HCT116 (cell line): ENCODE results near the gene NPR1. TPM values are rescaled to one million over a fixed set of nuclear protein-coding genes. Genes with fewer than 3 reads are reported as not detected.

Experiments used
- ATAC-seq: fragments of 200-7000 bp; cut with Tn5 transposase; 2 replicates; pipeline ENCODE4 v1.9.1; 2020; ENCODE audit warnings: mild to moderate bottlenecking, moderate library complexity
- BruUV-seq: library from RNA; stranded (reverse); fragments of 400-500 nt; replicated peaks from 2 replicates; lab custom pipeline; 2021; lab: Mats Ljungman, UMichigan
- CTCF ChIA-PET: fragments of 300-600 bp; sonication (Branson Sonifier 250); formaldehyde crosslinking; loops from one replicate; lab custom pipeline; 2021; ENCODE audit warnings: antibody characterized with exemption; lab: Charles Lee
- POLR2A ChIA-PET: fragments of 300-600, 350-600 bp; sonication (Branson Sonifier 250); formaldehyde crosslinking; loops from one replicate; lab custom pipeline; 2021; ENCODE audit warnings: antibody characterized with exemption; lab: Charles Lee
- RAD21 ChIA-PET, 2 experiments: fragments of 300-600 bp; sonication (Branson Sonifier 250); formaldehyde crosslinking; loops; one replicate each; lab custom pipeline; 2023; ENCODE audit warnings: low total read pairs in 2 of 2; ENCODE audit not compliant: uncharacterized antibody in 2 of 2, unreplicated experiment in 2 of 2, low non-redundant PET in 1 of 2; lab: Charles Lee
- DNase-seq: peaks from one replicate; pipeline ENCODE4 v3.0.0-alpha.2; 2010; ENCODE audit warnings: low read depth, low spot score
- H2AFZ ChIP-seq: fragments of 200-600 bp; shearing (Covaris generic), sonication (generic); 2 replicates; pipeline ENCODE4 v1.6.1; 2017; ENCODE audit warnings: low read depth, mixed run types, mixed read lengths, antibody characterized with exemption, low read length; ENCODE audit not compliant: poor library complexity, severe bottlenecking
- H3K27ac ChIP-seq: 2 replicates; pipeline ENCODE4 v1.5.1; 2012; ENCODE audit warnings: low read depth, low read length
- H3K27me3 ChIP-seq: fragments of 200-600 bp; sonication (generic); 2 replicates; pipeline ENCODE4 v1.6.1; 2016; ENCODE audit warnings: mixed run types, low read length, mixed read lengths; ENCODE audit not compliant: insufficient read depth
- H3K36me3 ChIP-seq, 2 experiments: fragments of 200-500 bp in 1 of 2; fragments of 200-600 bp in 1 of 2; sonication (Bioruptor generic) in 1 of 2; sonication (generic) in 1 of 2; 2 replicates each; pipeline versions ENCODE4 v1.5.1 to v1.6.1; 2014 to 2016; ENCODE audit warnings: low read length in 2 of 2, inconsistent platforms in 1 of 2, mixed read lengths in 1 of 2, mixed run types in 1 of 2; ENCODE audit not compliant: insufficient read depth in 2 of 2, control insufficient read depth in 1 of 2
- H3K4me1 ChIP-seq, 2 experiments: fragments of 200-600 bp in 1 of 2; sonication (generic) in 1 of 2; 2 replicates each; pipeline versions ENCODE4 v1.5.1 to v1.6.1; 2012 to 2017; ENCODE audit warnings: low read length in 2 of 2, inconsistent platforms in 1 of 2, mild to moderate bottlenecking in 1 of 2, mixed read lengths in 1 of 2, mixed run types in 1 of 2, moderate library complexity in 1 of 2; ENCODE audit not compliant: insufficient read depth in 2 of 2, control insufficient read depth in 1 of 2
- H3K4me2 ChIP-seq: fragments of 200-600 bp; sonication (generic); 2 replicates; pipeline ENCODE4 v1.6.1; 2017; ENCODE audit warnings: mixed run types, low read length, mixed read lengths
- H3K4me3 ChIP-seq, 2 experiments: fragments of 200-600 bp in 1 of 2; sonication (generic) in 1 of 2; replicated peaks in 1 of 2; 2 replicates each; pipeline ENCODE4 v1.5.1; 2011 to 2016; ENCODE audit warnings: low read length in 2 of 2, control low read depth in 1 of 2, low read depth in 1 of 2, mild to moderate bottlenecking in 1 of 2, mixed read lengths in 1 of 2, mixed run types in 1 of 2
- H3K79me2 ChIP-seq: fragments of 200-600 bp; sonication (generic); 2 replicates; pipeline ENCODE4 v1.6.1; 2017; ENCODE audit warnings: mild to moderate bottlenecking, mixed run types, low read length, moderate library complexity, mixed read lengths; ENCODE audit not compliant: insufficient read depth
- H3K9ac ChIP-seq: fragments of 200-600 bp; sonication (generic); 2 replicates; pipeline ENCODE4 v1.6.1; 2016; ENCODE audit warnings: low read length, mixed read lengths
- H3K9me2 ChIP-seq: fragments of 200-600 bp; sonication (generic), shearing (Covaris generic); 2 replicates; pipeline ENCODE4 v1.6.1; 2017; ENCODE audit warnings: mixed run types, mild to moderate bottlenecking, moderate library complexity; ENCODE audit not compliant: insufficient read depth
- H3K9me3 ChIP-seq, 2 experiments: fragments of 200-500 bp in 1 of 2; fragments of 200-600 bp in 1 of 2; sonication (Bioruptor generic) in 1 of 2; sonication (generic) in 1 of 2; 2 replicates each; pipeline ENCODE4 v1.6.1; 2014 to 2017; ENCODE audit warnings: low read length in 2 of 2, mixed read lengths in 2 of 2, inconsistent platforms in 1 of 2, low read depth in 1 of 2, mild to moderate bottlenecking in 1 of 2, mixed run types in 1 of 2, moderate library complexity in 1 of 2; ENCODE audit not compliant: control insufficient read depth in 1 of 2, insufficient read depth in 1 of 2
- H4K20me1 ChIP-seq: fragments of 200-600 bp; sonication (generic), shearing (Covaris generic); 2 replicates; pipeline ENCODE4 v1.6.1; 2017; ENCODE audit warnings: mixed run types, mild to moderate bottlenecking, moderate library complexity; ENCODE audit not compliant: insufficient read depth
- POLR2A ChIP-seq: IDR thresholded peaks from 2 replicates; pipeline ENCODE4 v1.7.0; 2011; ENCODE audit warnings: borderline replicate concordance; ENCODE audit not compliant: insufficient read depth, insufficient read length; ENCODE audit errors: extremely low read depth
- POLR2AphosphoS5 ChIP-seq: IDR thresholded peaks from 2 replicates; pipeline ENCODE4 v1.6.1; 2011; ENCODE audit warnings: mild to moderate bottlenecking, low read depth, low read length, moderate library complexity
- SP1 ChIP-seq: IDR thresholded peaks from 2 replicates; pipeline ENCODE4 v1.6.1; 2012; ENCODE audit warnings: low read depth
- YY1 ChIP-seq: IDR thresholded peaks from 2 replicates; pipeline ENCODE4 v1.6.1; 2011; ENCODE audit warnings: low read length, low read depth, moderate library complexity, mild to moderate bottlenecking; ENCODE audit not compliant: insufficient replicate concordance; ENCODE audit errors: extremely low read depth
- intact Hi-C: fragments of 100-400 bp; cut with micrococcal nuclease; formaldehyde crosslinking; loops from 2 replicates; pipeline ENCODE4 v1.10.0; 2022
- total RNA-seq: library from RNA; stranded (reverse); gene quantifications from one replicate; pipeline ENCODE4 v1.2.1, GENCODE V29; 2021; ENCODE audit not compliant: unreplicated experiment
- TF ChIP-seq, protein P1 (sequence below), 3 experiments: fragments of 200-600 bp in 1 of 3; sonication (generic) in 1 of 3; IDR thresholded peaks in 2 of 3; conservative IDR thresholded peaks in 1 of 3; 2 replicates each; pipeline ENCODE4 v1.5.1; 2012 to 2017; ENCODE audit warnings: low read depth in 2 of 3, low read length in 2 of 3, antibody characterized with exemption in 1 of 3, borderline replicate concordance in 1 of 3, control low read depth in 1 of 3, mild to moderate bottlenecking in 1 of 3, mixed read lengths in 1 of 3, mixed run types in 1 of 3, moderate library complexity in 1 of 3; ENCODE audit not compliant: insufficient read depth in 1 of 3
- TF ChIP-seq, protein P2 (sequence below): IDR thresholded peaks from 2 replicates; pipeline ENCODE4 v1.6.1; 2012

Gene NPR1
- total RNA-seq, 1 experiment from 2014 or later, result 0.07 TPM

DNA sequence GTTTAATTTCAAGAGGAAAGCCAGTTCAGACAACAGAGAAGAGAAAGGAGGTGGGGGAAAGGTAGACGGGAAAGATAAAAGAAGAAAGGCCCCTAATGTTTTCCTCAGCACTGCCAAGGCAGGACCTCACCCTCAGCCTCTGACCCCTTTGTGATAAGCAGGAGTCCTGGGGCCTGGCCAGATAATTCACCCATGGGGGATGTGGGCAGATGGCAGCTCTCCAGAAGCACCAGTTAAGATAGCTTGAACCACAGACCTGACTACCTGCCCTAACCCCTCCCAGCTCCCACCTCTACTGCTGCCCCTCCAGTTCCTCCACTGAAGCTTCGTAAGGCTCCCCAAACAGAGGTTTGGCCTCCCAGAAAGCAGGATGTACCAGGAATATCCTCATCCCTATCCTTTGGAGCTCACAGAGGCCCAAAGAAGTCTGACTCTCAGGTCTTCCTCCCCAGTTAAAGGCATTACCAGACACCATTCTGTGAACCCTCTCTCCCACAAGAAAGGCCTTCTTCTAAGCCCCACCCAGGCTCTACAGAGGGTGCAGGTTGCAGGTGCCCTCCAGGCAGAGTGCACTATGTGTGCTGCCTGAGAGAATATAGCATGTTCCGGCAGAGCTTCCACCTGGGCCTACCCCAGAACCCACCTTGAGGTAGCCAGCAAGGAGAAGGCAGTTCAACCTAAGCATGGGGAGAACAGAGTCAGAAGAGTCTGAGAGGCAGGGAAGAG lies 29.2 kb upstream of the NPR1 start:
- H3K36me3 ChIP-seq, result peaks cover 17 to 21% of the 10 kb centered on the region in 2 experiments
- peaks cover 8% of the 10 kb centered on the region; the same call in 1 of the 2 replicates for H3K79me2 ChIP-seq
- no peaks in the 10 kb centered on the region for H3K9me2 ChIP-seq
- ATAC-seq (peak; percentile 11), DNase-seq (no peak)
- H2AFZ ChIP-seq, result no peak overlapping the region
- TF ChIP-seq, protein P1, sequence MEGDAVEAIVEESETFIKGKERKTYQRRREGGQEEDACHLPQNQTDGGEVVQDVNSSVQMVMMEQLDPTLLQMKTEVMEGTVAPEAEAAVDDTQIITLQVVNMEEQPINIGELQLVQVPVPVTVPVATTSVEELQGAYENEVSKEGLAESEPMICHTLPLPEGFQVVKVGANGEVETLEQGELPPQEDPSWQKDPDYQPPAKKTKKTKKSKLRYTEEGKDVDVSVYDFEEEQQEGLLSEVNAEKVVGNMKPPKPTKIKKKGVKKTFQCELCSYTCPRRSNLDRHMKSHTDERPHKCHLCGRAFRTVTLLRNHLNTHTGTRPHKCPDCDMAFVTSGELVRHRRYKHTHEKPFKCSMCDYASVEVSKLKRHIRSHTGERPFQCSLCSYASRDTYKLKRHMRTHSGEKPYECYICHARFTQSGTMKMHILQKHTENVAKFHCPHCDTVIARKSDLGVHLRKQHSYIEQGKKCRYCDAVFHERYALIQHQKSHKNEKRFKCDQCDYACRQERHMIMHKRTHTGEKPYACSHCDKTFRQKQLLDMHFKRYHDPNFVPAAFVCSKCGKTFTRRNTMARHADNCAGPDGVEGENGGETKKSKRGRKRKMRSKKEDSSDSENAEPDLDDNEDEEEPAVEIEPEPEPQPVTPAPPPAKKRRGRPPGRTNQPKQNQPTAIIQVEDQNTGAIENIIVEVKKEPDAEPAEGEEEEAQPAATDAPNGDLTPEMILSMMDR (IDR thresholded peaks at IDR 0.05 in 2 of 3, conservative IDR thresholded peaks at IDR 0.05 in 1 of 3; ENCODE audit: borderline replicate concordance in 1 of 3, insufficient read depth in 1 of 3, low read depth in 2 of 3, low read length in 2 of 3), result no peak
- TF ChIP-seq SP1 (no peak), POLR2A (no peak), POLR2AphosphoS5 (no peak), YY1 (no peak)
- TF ChIP-seq, protein P2, sequence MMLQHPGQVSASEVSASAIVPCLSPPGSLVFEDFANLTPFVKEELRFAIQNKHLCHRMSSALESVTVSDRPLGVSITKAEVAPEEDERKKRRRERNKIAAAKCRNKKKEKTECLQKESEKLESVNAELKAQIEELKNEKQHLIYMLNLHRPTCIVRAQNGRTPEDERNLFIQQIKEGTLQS, result no peak
- H3K9ac ChIP-seq, result no peak overlapping the region
- no peak overlapping the region for H3K4me2 ChIP-seq
- no peak overlapping the region for H3K4me3 ChIP-seq
- intact Hi-C loops, result no loop called here
- ChIA-PET POLR2A (interaction anchor here (1.1 to 2.8 kb wide), 2 partner anchors 15 to 22 kb away, joined by 4 to 12 read pairs; partner anchors contain the start of genes CHTOP and S100A13), CTCF (no interaction called here), RAD21 (no interaction called here)
- H3K27me3 ChIP-seq, result no peaks in the 10 kb centered on the region
- H3K4me1 ChIP-seq, result peaks cover 0 to 10% of the 10 kb centered on the region in 2 experiments; a peak in 2 of 4 replicates
- no TSS peak for BruUV-seq
- no peaks in the 10 kb centered on the region for H4K20me1 ChIP-seq
- no peaks in the 10 kb centered on the region for H3K9me3 ChIP-seq
- no peak overlapping the region for H3K27ac ChIP-seq
